Mesendoderm (in vitro differentiated cells): ENCODE measurements around the gene AOPEP.

Experiments used
- DNase-seq: peaks from one replicate; pipeline ENCODE4 v3.0.0; 2013
- H2AK5ac ChIP-seq: 2 replicates; pipeline ENCODE4 v1.6.1; 2013; ENCODE audit warnings: low read length, inconsistent platforms
- H2BK120ac ChIP-seq: 2 replicates; pipeline ENCODE4 v1.6.1; 2013; ENCODE audit warnings: low read depth, mild to moderate bottlenecking, low read length, moderate library complexity, mixed read lengths
- H2BK15ac ChIP-seq: replicated peaks from 2 replicates; pipeline ENCODE4 v1.6.1; 2013; ENCODE audit warnings: low read depth, mild to moderate bottlenecking, moderate library complexity
- H2BK5ac ChIP-seq: 2 replicates; pipeline ENCODE4 v1.6.1; 2013; ENCODE audit warnings: low read length, inconsistent platforms
- H3K18ac ChIP-seq: 2 replicates; pipeline ENCODE4 v1.6.1; 2013; ENCODE audit warnings: mild to moderate bottlenecking, low read length, mixed read lengths
- H3K23ac ChIP-seq: one replicate; pipeline ENCODE4 v1.6.1; 2013; ENCODE audit warnings: low read length
- H3K27ac ChIP-seq: 2 replicates; pipeline ENCODE4 v1.5.1; 2013; ENCODE audit warnings: low read depth, mild to moderate bottlenecking, inconsistent platforms, low read length, moderate library complexity
- H3K27me3 ChIP-seq: 2 replicates; pipeline ENCODE4 v1.6.1; 2013; ENCODE audit warnings: low read length, control low read depth, mild to moderate bottlenecking, inconsistent platforms; ENCODE audit not compliant: insufficient read depth, poor library complexity
- H3K36me3 ChIP-seq: 2 replicates; pipeline ENCODE4 v1.6.1; 2013; ENCODE audit warnings: low read length, inconsistent platforms; ENCODE audit not compliant: control insufficient read depth, insufficient read depth
- H3K4ac ChIP-seq: one replicate; pipeline ENCODE4 v1.6.1; 2013; ENCODE audit warnings: low read depth, mild to moderate bottlenecking, low read length, moderate library complexity
- H3K4me1 ChIP-seq: 2 replicates; pipeline ENCODE4 v1.6.1; 2013; ENCODE audit warnings: low read depth, low read length, inconsistent platforms; ENCODE audit not compliant: control insufficient read depth
- H3K4me2 ChIP-seq: 2 replicates; pipeline ENCODE4 v1.6.1; 2013; ENCODE audit warnings: low read length
- H3K4me3 ChIP-seq: 2 replicates; pipeline ENCODE4 v1.5.1; 2013; ENCODE audit warnings: mild to moderate bottlenecking, low read length
- H3K56ac ChIP-seq: one replicate; pipeline ENCODE4 v1.6.1; 2013; ENCODE audit warnings: low read length
- H3K79me1 ChIP-seq: 2 replicates; pipeline ENCODE4 v1.6.1; 2013; ENCODE audit warnings: low read length, inconsistent platforms
- H3K79me2 ChIP-seq: 2 replicates; pipeline ENCODE4 v1.6.1; 2013; ENCODE audit warnings: mild to moderate bottlenecking, low read length; ENCODE audit not compliant: control insufficient read depth, insufficient read depth
- H3K9ac ChIP-seq: 2 replicates; pipeline ENCODE4 v1.6.1; 2013; ENCODE audit warnings: low read length, inconsistent platforms
- H4K5ac ChIP-seq: one replicate; pipeline ENCODE4 v1.6.1; 2013; ENCODE audit warnings: low read length
- H4K8ac ChIP-seq: one replicate; pipeline ENCODE4 v1.6.1; 2013; ENCODE audit warnings: low read depth, mild to moderate bottlenecking, control low read depth, low read length, moderate library complexity
- WGBS: extraction: QIAGEN DNeasy Blood & Tissue Kit; methylation state at CpG from one replicate; pipeline ENCODE4 v1.1.7; 2013; ENCODE audit warnings: low lambda C conversion rate, missing lambda C conversion rate; ENCODE audit not compliant: insufficient coverage; ENCODE audit errors: extremely low coverage; 5-methylcytosine and 5-hydroxymethylcytosine counted together

AOPEP gene

GRCh38 chr9:94894094-94894699 lies 167.7 kb downstream of the AOPEP start:
- Histone ChIP-seq H2BK5ac (no peak overlapping the region), H2AK5ac (no peak overlapping the region), H4K8ac (no peak overlapping the region), H3K9ac (no peak overlapping the region), H3K56ac (no peak overlapping the region), H3K4me2 (no peak overlapping the region), H3K4ac (no peak overlapping the region), H3K23ac (no peak overlapping the region), H2BK15ac (no peak overlapping the region), H3K79me2 (no peaks in the 10 kb centered on the region), H3K18ac (no peak overlapping the region), H3K4me1 (no peaks in the 10 kb centered on the region), H3K4me3 (no peak overlapping the region), H3K36me3 (no peaks in the 10 kb centered on the region), H2BK120ac (no peak overlapping the region), H4K5ac (no peak overlapping the region), H3K27ac (no peak overlapping the region), H3K79me1 (no peaks in the 10 kb centered on the region), H3K27me3 (no peaks in the 10 kb centered on the region)
- DNase-seq = no peak
- no CpG with 5 or more reads among the region's 1 CpG for WGBS

- Histone ChIP-seq H3K4me3 (no peak overlapping the region), H4K8ac (no peak overlapping the region)
Measured at GRCh38 chr9:94895668-94896067, 169.2 kb downstream of the AOPEP start.

GRCh38 chr9:94896512-94896911 lies 170.0 kb downstream of the AOPEP start:
- no CpG with 5 or more reads among the region's 3 CpGs for WGBS
- H2AK5ac ChIP-seq = no peak overlapping the region
- H4K5ac ChIP-seq = no peak overlapping the region
- no peak overlapping the region for H3K56ac ChIP-seq
- no peaks in the 10 kb centered on the region for H3K79me1 ChIP-seq
- H2BK5ac ChIP-seq = no peak overlapping the region
- no peak overlapping the region for H3K4me3 ChIP-seq
- H3K27me3 ChIP-seq = no peaks in the 10 kb centered on the region
- no peak overlapping the region for H3K27ac ChIP-seq
- H3K36me3 ChIP-seq = no peaks in the 10 kb centered on the region
- no peak overlapping the region for H3K23ac ChIP-seq
- no peak overlapping the region for H3K4ac ChIP-seq
- H3K4me2 ChIP-seq = no peak overlapping the region
- H4K8ac ChIP-seq = no peak overlapping the region
- no peaks in the 10 kb centered on the region for H3K79me2 ChIP-seq
- no peak for DNase-seq
- H2BK120ac ChIP-seq = no peak overlapping the region
- no peaks in the 10 kb centered on the region for H3K4me1 ChIP-seq
- H3K18ac ChIP-seq = no peak overlapping the region
- no peak overlapping the region for H2BK15ac ChIP-seq
- no peak overlapping the region for H3K9ac ChIP-seq

More at GRCh38 chr9:94895668-94896067, 169.2 kb downstream of the AOPEP start:
- Histone ChIP-seq H3K4ac (no peak overlapping the region), H2BK5ac (no peak overlapping the region), H3K36me3 (no peaks in the 10 kb centered on the region), H2AK5ac (no peak overlapping the region), H3K79me2 (no peaks in the 10 kb centered on the region), H2BK15ac (no peak overlapping the region), H3K27ac (no peak overlapping the region), H3K56ac (no peak overlapping the region), H3K4me1 (no peaks in the 10 kb centered on the region), H3K27me3 (no peaks in the 10 kb centered on the region), H3K4me2 (no peak overlapping the region), H4K5ac (no peak overlapping the region), H3K9ac (no peak overlapping the region), H3K79me1 (no peaks in the 10 kb centered on the region), H3K18ac (no peak overlapping the region), H2BK120ac (no peak overlapping the region), H3K23ac (no peak overlapping the region)
- WGBS = no CpG with 5 or more reads among the region's 3 CpGs
- DNase-seq = no peak

GRCh38 chr9:94899464-94900221 lies 173.1 kb downstream of the AOPEP start:
- H3K79me1 ChIP-seq = no peaks in the 10 kb centered on the region
- H3K9ac ChIP-seq = no peak overlapping the region
- H4K5ac ChIP-seq = no peak overlapping the region
- no peaks in the 10 kb centered on the region for H3K4me1 ChIP-seq
- H3K23ac ChIP-seq = no peak overlapping the region
- no peak overlapping the region for H2AK5ac ChIP-seq
- DNase-seq = no peak
- no peaks in the 10 kb centered on the region for H3K36me3 ChIP-seq
- H3K27me3 ChIP-seq = no peaks in the 10 kb centered on the region
- no peak overlapping the region for H3K18ac ChIP-seq
- H3K56ac ChIP-seq = no peak overlapping the region
- no CpG with 5 or more reads among the region's 8 CpGs for WGBS
- H4K8ac ChIP-seq = no peak overlapping the region
- H3K4ac ChIP-seq = no peak overlapping the region
- no peak overlapping the region for H3K27ac ChIP-seq
- H3K79me2 ChIP-seq = no peaks in the 10 kb centered on the region
- no peak overlapping the region for H2BK5ac ChIP-seq
- no peak overlapping the region for H3K4me3 ChIP-seq
- H2BK120ac ChIP-seq = no peak overlapping the region
- no peak overlapping the region for H2BK15ac ChIP-seq
- no peak overlapping the region for H3K4me2 ChIP-seq

- no peak overlapping the region for H2AK5ac ChIP-seq
- H3K79me2 ChIP-seq = no peaks in the 10 kb centered on the region
- no peak overlapping the region for H3K4ac ChIP-seq
- no peaks in the 10 kb centered on the region for H3K36me3 ChIP-seq
- H3K4me2 ChIP-seq = no peak overlapping the region
- no CpG with 5 or more reads among the region's 10 CpGs for WGBS
- no peak overlapping the region for H2BK5ac ChIP-seq
- no peak overlapping the region for H3K18ac ChIP-seq
- H3K23ac ChIP-seq = no peak overlapping the region
- H2BK15ac ChIP-seq = no peak overlapping the region
- H3K4me3 ChIP-seq = no peak overlapping the region
- no peak overlapping the region for H3K56ac ChIP-seq
- no peak overlapping the region for H4K5ac ChIP-seq
- no peak overlapping the region for H4K8ac ChIP-seq
- no peak overlapping the region for H3K27ac ChIP-seq
- no peaks in the 10 kb centered on the region for H3K79me1 ChIP-seq
- DNase-seq = no peak
- no peak overlapping the region for H2BK120ac ChIP-seq
- H3K4me1 ChIP-seq = no peaks in the 10 kb centered on the region
- no peaks in the 10 kb centered on the region for H3K27me3 ChIP-seq
- H3K9ac ChIP-seq = no peak overlapping the region
Measured at GRCh38 chr9:94900222-94901018, 173.9 kb downstream of the AOPEP start.
